ENCODE data around the gene TIAM1. TPM values are rescaled to one million over a fixed set of nuclear protein-coding genes. Genes with fewer than 3 reads are reported as not detected.

Gene TIAM1
- total RNA-seq, 4 donors from 2014 or later: 0.66 to 3.5 (median 1.0) TPM

DNA sequence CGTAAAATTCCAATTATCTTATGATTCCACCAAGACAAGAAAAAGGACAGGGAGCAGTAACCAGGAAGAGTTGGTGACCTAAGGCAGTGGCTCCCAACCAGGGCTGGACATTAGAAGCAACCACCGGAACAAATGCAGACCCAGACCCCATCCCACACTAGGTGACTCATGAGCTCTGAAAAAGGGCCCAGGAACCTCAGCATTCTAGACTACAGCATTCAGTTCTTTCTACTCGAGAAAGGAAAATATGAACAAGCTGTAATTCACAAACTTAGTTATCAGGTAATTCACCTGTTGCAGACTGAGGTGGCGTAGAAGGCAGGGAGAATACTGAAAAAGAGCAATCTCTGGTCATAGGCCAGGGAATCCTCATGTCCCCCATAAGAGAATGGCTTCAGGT is 167.3 kb downstream of the TIAM1 start:
- intact Hi-C loops (cut with DNase I; ENCODE audit: low total_unique reads): loop anchor here (10.0 kb wide), 1 partner anchor 72 kb away; no protein-coding TSS in a partner anchor
- no peaks in the 10 kb centered on the region for H3K36me3 ChIP-seq
- H3K9me3 ChIP-seq: no peaks in the 10 kb centered on the region
- H3K27me3 ChIP-seq: no peaks in the 10 kb centered on the region
- no peak overlapping the region for H3K4me3 ChIP-seq
- ATAC-seq (no peak), DNase-seq (no peak)
- in situ Hi-C loops (cut with MboI; ENCODE audit: low sequenced_read_pairs in 4 of 4): loop anchor here in 1 of 4 donors (25.0 kb wide), 1 partner anchor 411 kb away; no protein-coding TSS in a partner anchor
- peaks cover 0 to 5% of the 10 kb centered on the region in 2 donors for H3K4me1 ChIP-seq
- H3K27ac ChIP-seq: no peak overlapping the region
- TF ChIP-seq, protein P1, sequence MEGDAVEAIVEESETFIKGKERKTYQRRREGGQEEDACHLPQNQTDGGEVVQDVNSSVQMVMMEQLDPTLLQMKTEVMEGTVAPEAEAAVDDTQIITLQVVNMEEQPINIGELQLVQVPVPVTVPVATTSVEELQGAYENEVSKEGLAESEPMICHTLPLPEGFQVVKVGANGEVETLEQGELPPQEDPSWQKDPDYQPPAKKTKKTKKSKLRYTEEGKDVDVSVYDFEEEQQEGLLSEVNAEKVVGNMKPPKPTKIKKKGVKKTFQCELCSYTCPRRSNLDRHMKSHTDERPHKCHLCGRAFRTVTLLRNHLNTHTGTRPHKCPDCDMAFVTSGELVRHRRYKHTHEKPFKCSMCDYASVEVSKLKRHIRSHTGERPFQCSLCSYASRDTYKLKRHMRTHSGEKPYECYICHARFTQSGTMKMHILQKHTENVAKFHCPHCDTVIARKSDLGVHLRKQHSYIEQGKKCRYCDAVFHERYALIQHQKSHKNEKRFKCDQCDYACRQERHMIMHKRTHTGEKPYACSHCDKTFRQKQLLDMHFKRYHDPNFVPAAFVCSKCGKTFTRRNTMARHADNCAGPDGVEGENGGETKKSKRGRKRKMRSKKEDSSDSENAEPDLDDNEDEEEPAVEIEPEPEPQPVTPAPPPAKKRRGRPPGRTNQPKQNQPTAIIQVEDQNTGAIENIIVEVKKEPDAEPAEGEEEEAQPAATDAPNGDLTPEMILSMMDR (IDR thresholded peaks at IDR 0.05 in 4 of 5, conservative IDR thresholded peaks at IDR 0.05 in 1 of 5): no peak
- TF ChIP-seq POLR2A (IDR thresholded peaks at IDR 0.05): no peak

DNA sequence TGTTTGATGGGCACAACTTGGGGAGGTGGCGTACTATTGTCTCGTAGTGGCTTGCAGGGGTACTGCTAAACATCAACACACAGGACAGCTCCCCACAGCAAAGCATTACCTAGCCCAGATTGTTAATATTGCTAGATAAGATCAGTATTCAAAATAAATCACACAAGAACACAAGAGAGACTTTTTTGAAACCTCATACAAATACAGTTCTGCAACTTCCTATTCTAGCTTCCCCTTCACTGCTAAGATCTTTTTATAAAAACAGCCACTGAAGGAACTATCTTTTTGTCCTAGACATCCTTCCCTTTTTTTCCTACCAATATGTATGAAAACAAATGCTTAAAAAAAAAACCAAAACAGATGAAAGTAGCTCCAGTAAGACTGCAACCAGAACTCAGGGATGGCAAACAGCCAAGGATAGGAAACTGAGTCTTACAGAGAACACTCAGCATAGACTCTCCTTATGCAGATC is 167.9 kb downstream of the TIAM1 start:
- intact Hi-C loops (cut with DNase I; ENCODE audit: low total_unique reads) (loop anchor here (10.0 kb wide), 1 partner anchor 71 kb away; no protein-coding TSS in a partner anchor), in situ Hi-C loops (cut with MboI; ENCODE audit: low sequenced_read_pairs in 4 of 4) (loop anchor here in 1 of 4 donors (25.0 kb wide), 1 partner anchor 411 kb away; no protein-coding TSS in a partner anchor)
- ATAC-seq (no peak), DNase-seq (no peak)
- no peak for TF ChIP-seq POLR2A (IDR thresholded peaks at IDR 0.05)
- TF ChIP-seq, protein P1 (IDR thresholded peaks at IDR 0.05 in 4 of 5, conservative IDR thresholded peaks at IDR 0.05 in 1 of 5): no peak
- no peak overlapping the region for H3K27ac ChIP-seq
- no peaks in the 10 kb centered on the region for H3K36me3 ChIP-seq
- H3K4me3 ChIP-seq: no peak overlapping the region
- no peaks in the 10 kb centered on the region for H3K27me3 ChIP-seq
- peaks cover 0 to 5% of the 10 kb centered on the region in 2 donors for H3K4me1 ChIP-seq
- H3K9me3 ChIP-seq: no peaks in the 10 kb centered on the region

DNA sequence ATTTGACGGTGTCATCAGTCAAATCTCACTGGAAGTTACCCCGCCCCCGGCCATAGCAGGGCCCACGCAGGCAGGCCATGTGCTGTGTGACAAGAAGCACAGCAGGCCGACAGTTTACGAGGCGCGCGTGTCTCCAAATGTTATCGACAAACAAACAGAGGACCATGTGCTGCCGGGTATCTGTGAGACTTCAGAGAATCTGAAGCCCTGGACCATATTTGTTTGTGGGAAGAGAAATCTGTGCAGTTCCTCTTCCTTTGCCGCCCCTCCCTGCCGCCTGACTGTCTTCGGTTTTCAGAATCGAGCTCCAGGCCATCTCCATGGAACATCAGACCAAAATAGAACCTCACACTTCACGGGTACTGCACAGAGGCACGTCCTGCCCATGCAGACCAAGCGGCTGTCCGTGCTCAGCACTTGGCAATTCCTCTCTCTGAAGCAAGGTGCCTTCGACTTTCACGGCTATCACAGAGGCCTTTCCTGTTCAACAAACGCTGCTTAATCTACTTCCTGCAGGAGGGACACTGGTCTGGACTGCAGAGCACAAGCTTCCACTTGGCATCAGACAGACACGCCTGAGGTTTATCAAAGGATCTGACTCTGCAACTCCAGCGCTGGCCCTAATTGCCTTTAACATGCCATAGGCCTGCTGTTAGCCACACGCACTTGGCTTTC is 170.0 kb downstream of the TIAM1 start:
- TF ChIP-seq, protein P1 (IDR thresholded peaks at IDR 0.05 in 4 of 5, conservative IDR thresholded peaks at IDR 0.05 in 1 of 5): no peak
- TF ChIP-seq POLR2A (IDR thresholded peaks at IDR 0.05): no peak
- Histone ChIP-seq H3K4me1 (peaks cover 0 to 5% of the 10 kb centered on the region in 2 donors), H3K27me3 (no peaks in the 10 kb centered on the region), H3K27ac (peak overlapping the region in 1 of 4 donors; percentile 50), H3K4me3 (no peak overlapping the region), H3K36me3 (no peaks in the 10 kb centered on the region), H3K9me3 (no peaks in the 10 kb centered on the region)
- DNase-seq (peak in 1 of 2 donors; percentile 13), ATAC-seq (peak; percentile 27 to 52)
- in situ Hi-C loops (cut with MboI; ENCODE audit: low sequenced_read_pairs in 4 of 4): no loop called here
- intact Hi-C loops (cut with DNase I; ENCODE audit: low total_unique reads): loop anchor here (10.0 kb wide), 1 partner anchor 69 kb away; no protein-coding TSS in a partner anchor

DNA sequence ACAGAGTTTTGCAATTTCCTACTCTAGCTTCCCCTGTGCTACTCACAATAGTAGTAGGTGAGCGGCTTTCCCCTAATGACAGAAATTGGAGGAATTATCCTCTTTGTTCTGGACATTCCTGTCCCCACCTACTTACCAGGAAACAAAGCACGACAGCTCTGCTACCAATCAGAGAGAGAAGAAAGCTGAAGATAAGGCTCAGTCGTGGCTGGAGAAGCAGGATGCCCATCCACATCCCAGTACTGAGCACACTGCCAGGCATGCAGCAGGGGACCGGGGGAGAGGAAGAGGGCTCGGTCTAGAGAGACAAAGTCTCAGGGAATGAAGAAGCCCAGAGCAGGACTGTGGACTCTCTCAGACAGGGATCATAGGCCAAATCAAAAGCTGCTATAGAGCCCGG is 171.7 kb downstream of the TIAM1 start:
- in situ Hi-C loops (cut with MboI; ENCODE audit: low sequenced_read_pairs in 4 of 4) (no loop called here), intact Hi-C loops (cut with DNase I; ENCODE audit: low total_unique reads) (loop anchor here (10.0 kb wide), 1 partner anchor 68 kb away; no protein-coding TSS in a partner anchor)
- no peaks in the 10 kb centered on the region for H3K9me3 ChIP-seq
- H3K4me3 ChIP-seq: no peak overlapping the region
- no peak overlapping the region for H3K27ac ChIP-seq
- ATAC-seq (no peak), DNase-seq (no peak)
- TF ChIP-seq, protein P1 (IDR thresholded peaks at IDR 0.05 in 4 of 5, conservative IDR thresholded peaks at IDR 0.05 in 1 of 5): no peak
- no peak for TF ChIP-seq POLR2A (IDR thresholded peaks at IDR 0.05)
- H3K27me3 ChIP-seq: no peaks in the 10 kb centered on the region
- H3K36me3 ChIP-seq: no peaks in the 10 kb centered on the region
- H3K4me1 ChIP-seq: peaks cover 0 to 5% of the 10 kb centered on the region in 2 donors

All from gastrocnemius medialis (tissue), 4 donors.